Parathyroid adenoma (tissue), 2 donors: ENCODE data around the gene UNC5A.

ENCODE experiments used
- H2AFZ ChIP-seq: fragments of 300-600 bp; sonication (generic); one replicate; pipeline ENCODE4 v1.7.0; 2017; ENCODE audit warnings: antibody characterized with exemption, mild to moderate bottlenecking
- H3K27ac ChIP-seq: fragments of 300-600 bp; sonication (generic); one replicate; pipeline ENCODE4 v1.7.0; 2017
- H3K27me3 ChIP-seq: fragments of 300-600 bp; sonication (generic); one replicate; pipeline ENCODE4 v1.7.0; 2017; ENCODE audit warnings: low read length; ENCODE audit not compliant: control insufficient read depth, insufficient read depth
- H3K36me3 ChIP-seq: fragments of 300-600 bp; sonication (generic); one replicate; pipeline ENCODE4 v1.7.0; 2017; ENCODE audit warnings: low read length; ENCODE audit not compliant: control insufficient read depth, insufficient read depth
- H3K4me1 ChIP-seq: fragments of 300-600 bp; sonication (generic); one replicate; pipeline ENCODE4 v1.7.0; 2017; ENCODE audit warnings: control low read depth
- H3K4me2 ChIP-seq: fragments of 300-600 bp; sonication (generic); one replicate; pipeline ENCODE4 v1.7.0; 2017; ENCODE audit warnings: low read length
- H3K4me3 ChIP-seq: fragments of 300-600 bp; sonication (generic); one replicate; pipeline ENCODE4 v1.7.0; 2017; ENCODE audit warnings: low read depth, low read length
- H3K79me2 ChIP-seq: fragments of 300-600 bp; sonication (generic); one replicate; pipeline ENCODE4 v1.7.0; 2017; ENCODE audit warnings: control low read depth
- H3K9ac ChIP-seq: fragments of 300-600 bp; sonication (generic); one replicate; pipeline ENCODE4 v1.7.0; 2017; ENCODE audit warnings: mild to moderate bottlenecking
- H3K9me3 ChIP-seq: fragments of 300-600 bp; sonication (generic); one replicate; pipeline ENCODE4 v1.7.0; 2017; ENCODE audit warnings: low read length; ENCODE audit not compliant: control insufficient read depth
- CTCF ChIP-seq: fragments of 300-600 bp; sonication (generic); IDR thresholded peaks from one replicate; pipeline ENCODE4 v1.7.0; 2017; ENCODE audit warnings: antibody characterized with exemption, mild to moderate bottlenecking
- donor health status: primary hyperparathyroidism.

UNC5A gene

GRCh38 chr5:176798086-176798876, 12.1 kb upstream of the UNC5A start:
- Histone ChIP-seq H3K4me2 (no peak overlapping the region), H3K36me3 (no peaks in the 10 kb centered on the region), H3K4me1 (no peaks in the 10 kb centered on the region), H3K27me3 (no peaks in the 10 kb centered on the region), H3K9me3 (no peaks in the 10 kb centered on the region), H3K79me2 (no peaks in the 10 kb centered on the region), H3K27ac (no peak overlapping the region), H2AFZ (no peak overlapping the region), H3K9ac (no peak overlapping the region), H3K4me3 (no peak overlapping the region)
- TF ChIP-seq CTCF, result no peak

- TF ChIP-seq CTCF, result no peak
- no peaks in the 10 kb centered on the region for H3K27me3 ChIP-seq
- H3K4me3 ChIP-seq, result no peak overlapping the region
Observed at GRCh38 chr5:176798949-176799348, 11.4 kb upstream of the UNC5A start.

GRCh38 chr5:176799488-176799887, 10.9 kb upstream of the UNC5A start:
- Histone ChIP-seq H3K4me3 (no peak overlapping the region), H3K4me2 (no peak overlapping the region), H3K4me1 (no peaks in the 10 kb centered on the region), H2AFZ (no peak overlapping the region), H3K27ac (no peak overlapping the region), H3K36me3 (no peaks in the 10 kb centered on the region), H3K9ac (no peak overlapping the region), H3K27me3 (no peaks in the 10 kb centered on the region), H3K9me3 (no peaks in the 10 kb centered on the region), H3K79me2 (no peaks in the 10 kb centered on the region)
- no peak for TF ChIP-seq CTCF

More at GRCh38 chr5:176798949-176799348, 11.4 kb upstream of the UNC5A start:
- Histone ChIP-seq H3K36me3 (no peaks in the 10 kb centered on the region), H3K9ac (no peak overlapping the region), H3K4me2 (no peak overlapping the region), H3K27ac (no peak overlapping the region), H3K4me1 (no peaks in the 10 kb centered on the region), H3K9me3 (no peaks in the 10 kb centered on the region), H2AFZ (no peak overlapping the region), H3K79me2 (no peaks in the 10 kb centered on the region)

- no peaks in the 10 kb centered on the region for H3K4me1 ChIP-seq
- no peak overlapping the region for H3K9ac ChIP-seq
- H3K27me3 ChIP-seq, result no peaks in the 10 kb centered on the region
- H3K79me2 ChIP-seq, result no peaks in the 10 kb centered on the region
- no peak overlapping the region for H2AFZ ChIP-seq
- no peak for TF ChIP-seq CTCF
- H3K36me3 ChIP-seq, result no peaks in the 10 kb centered on the region
- H3K27ac ChIP-seq, result no peak overlapping the region
- no peak overlapping the region for H3K4me3 ChIP-seq
- no peak overlapping the region for H3K4me2 ChIP-seq
- no peaks in the 10 kb centered on the region for H3K9me3 ChIP-seq
Observed at GRCh38 chr5:176800024-176800423, 10.3 kb upstream of the UNC5A start.
